Left renal pelvis (tissue), 4 donors: ENCODE data around the gene CARD14. TPM values are rescaled to one million over a fixed set of nuclear protein-coding genes. Genes with fewer than 3 reads are reported as not detected.
A peak's percentile ranks its signal among the peaks of the same experiment; 100 is the strongest.
"Not testable (repeated sequence)": the region's sequence is repeated elsewhere in the genome, so short reads cannot be mapped to it uniquely, and the experiment has no call there.

Source experiments
- DNase-seq, 4 donors: peaks; one replicate each; pipeline ENCODE4 v3.0.0-alpha.2; 2013; ENCODE audit warnings: low read depth in 4 of 4, low spot score in 3 of 4
- polyA plus RNA-seq, 4 donors: library from polyadenylated mRNA; unstranded; fragments of 120-200 nt; gene quantifications; one replicate each; pipeline ENCODE4 v1.2.1, GENCODE V29; 2013; ENCODE audit not compliant: insufficient read length in 4 of 4

Gene CARD14
- polyA plus RNA-seq, 4 donors = 0.59 to 3.5 (median 1.7) TPM

DNA sequence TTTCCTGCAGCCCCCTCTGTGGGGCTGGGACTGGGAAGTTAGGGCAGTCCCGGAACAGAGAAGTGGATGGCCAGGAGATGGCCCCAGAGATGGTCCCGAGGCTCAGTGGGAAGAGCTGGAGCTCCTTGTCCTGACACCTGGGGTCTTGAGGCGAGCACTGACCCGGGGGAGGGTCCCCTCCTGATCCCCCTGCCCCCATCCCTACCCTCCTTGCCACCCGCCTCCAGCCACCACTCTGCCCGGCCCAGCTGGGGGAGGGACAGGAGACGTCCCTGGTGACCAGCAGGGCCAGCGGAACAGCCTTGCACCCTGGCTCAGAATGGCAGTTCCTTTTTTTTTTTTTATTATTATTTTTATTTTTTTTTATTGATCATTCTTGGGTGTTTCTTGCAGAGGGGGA is 76.9 kb downstream of the CARD14 start:
- no peak for DNase-seq

DNA sequence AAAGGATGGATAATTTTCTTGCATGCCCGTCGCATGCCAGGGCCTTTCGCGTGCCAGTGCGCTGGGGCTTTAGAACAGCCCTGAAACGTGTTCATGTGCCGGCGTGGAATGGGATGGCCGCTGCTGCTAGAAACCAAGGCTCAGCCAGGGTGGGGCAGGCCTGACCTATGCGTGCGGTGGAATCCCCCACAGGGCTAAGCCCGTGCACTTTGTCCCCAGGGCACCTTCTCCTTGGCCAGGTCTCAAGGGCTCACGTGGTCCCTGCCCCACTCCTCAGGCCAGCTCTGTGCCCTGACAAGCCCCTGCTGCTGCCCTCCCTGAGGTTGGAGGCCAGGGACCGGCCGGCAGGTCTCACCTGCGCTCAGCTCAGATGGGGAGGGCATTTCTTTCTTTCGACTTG is 77.7 kb downstream of the CARD14 start:
- DNase-seq = no peak

DNA sequence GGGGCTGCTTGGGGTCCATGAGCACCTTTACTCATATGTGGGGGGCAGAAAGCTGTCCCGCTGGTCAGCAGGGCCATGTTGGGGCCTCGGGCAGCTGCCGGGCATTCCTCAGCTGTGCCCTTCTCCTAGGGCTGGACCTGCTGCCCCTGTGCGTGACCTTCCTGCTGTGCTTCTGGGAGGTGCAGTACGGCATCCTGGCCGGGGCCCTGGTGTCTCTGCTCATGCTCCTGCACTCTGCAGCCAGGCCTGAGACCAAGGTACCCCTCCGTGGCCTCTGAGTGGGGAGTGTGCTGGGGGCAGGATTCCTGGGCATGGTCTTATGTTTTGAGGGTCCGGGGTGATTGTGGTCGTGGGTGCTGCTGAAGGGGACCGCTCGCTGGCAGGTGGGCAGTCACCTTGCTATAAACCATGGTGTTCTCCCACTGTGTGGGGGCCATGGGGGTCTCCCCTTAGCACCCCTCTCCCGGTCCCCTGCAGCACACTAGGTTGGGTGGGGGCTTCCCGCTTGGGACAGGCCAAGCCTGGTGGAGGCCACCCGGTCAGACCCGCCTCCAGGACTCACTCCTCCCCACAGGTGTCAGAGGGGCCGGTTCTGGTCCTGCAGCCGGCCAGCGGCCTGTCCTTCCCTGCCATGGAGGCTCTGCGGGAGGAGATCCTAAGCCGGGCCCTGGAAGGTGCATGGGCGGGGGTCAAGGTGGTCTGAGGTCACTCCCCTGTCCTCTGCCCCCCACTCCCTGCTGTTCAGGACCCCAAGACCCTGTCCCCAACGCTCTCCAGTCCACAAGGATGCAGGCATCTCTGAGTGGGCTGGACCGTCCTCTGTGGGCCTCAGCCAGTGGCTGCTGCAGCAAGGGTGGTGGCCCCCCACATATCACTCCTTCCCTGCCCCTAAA is 78.4 kb downstream of the CARD14 start:
- no peak for DNase-seq

- DNase-seq = no peak
These were observed 79.3 kb downstream of the CARD14 start for GRCh38 chr17:80248894-80249710.

- DNase-seq = no peak
These were observed 82.1 kb downstream of the CARD14 start for GRCh38 chr17:80251966-80252365.

GRCh38 chr17:80252871-80253270 is 83.0 kb downstream of the CARD14 start:
- peak in 1 of 4 donors; percentile 33 for DNase-seq

- DNase-seq = no peak
These were observed 84.0 kb downstream of the CARD14 start for GRCh38 chr17:80253631-80254395.

DNA sequence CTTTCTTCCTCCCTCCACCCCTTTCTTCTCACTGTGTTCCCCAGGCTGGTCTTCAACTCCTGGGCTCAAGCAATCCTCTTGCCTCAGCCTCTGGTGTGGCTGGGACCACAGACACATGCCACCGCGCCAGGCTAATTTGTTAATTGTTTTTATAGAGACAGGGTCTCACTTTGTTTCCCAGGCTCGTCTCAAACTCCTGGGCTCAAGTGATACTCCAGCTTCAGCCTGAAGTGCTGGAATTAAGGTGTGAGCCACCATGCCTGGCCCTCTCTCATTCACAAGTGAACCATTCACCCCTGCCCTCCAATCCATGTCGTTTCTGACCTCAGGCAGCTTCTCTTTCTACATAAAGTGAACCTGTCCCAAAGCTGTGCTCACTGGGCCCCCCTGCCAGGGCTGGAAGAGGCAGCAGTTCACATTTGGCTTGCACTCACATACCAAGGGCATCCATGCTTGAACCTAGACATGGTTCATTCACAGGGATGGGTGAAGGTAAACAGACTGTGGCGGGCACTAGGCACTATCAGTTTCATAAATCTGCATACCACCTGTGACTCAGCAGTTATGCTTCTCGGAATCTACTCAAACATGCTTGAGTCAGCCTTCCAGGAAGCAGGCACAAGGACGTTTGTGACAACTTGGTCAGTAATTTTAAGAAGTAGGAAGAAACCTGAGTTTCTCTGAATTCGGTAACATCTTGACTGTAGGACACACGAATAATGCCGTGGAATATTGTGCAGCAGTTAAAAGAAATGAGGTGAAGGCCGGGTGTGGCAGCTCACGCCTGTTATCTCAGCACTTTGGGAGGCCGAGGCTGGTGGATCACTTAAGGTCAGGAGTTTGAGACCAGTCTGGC is 84.8 kb downstream of the CARD14 start:
- DNase-seq = peak in 1 of 4 donors; percentile 55

- no peak for DNase-seq
These were observed 86.2 kb downstream of the CARD14 start for GRCh38 chr17:80256034-80256350.

DNA sequence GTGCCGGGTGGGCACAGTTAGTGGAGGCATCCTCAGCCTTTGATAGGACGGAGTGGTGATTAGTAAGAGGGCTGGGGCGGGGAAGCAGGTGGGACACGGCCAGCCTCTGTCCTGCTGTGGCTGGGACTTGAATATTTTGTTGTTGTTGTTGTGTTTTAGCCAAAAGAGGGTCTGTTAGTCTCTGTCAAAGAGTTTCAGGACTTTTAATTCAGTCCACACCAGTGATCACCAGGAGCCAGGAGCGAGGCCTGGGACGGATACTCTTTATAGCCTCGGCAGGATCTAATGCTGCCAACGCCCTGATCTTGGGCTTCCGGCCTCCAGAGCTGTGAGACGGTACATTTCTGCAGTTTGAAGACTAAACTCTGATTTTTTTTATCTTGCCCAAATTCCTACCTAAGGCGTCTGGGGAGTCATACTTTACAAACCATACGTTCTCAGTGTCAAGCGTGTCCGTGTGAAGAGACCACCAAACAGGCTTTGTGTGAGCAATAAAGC is 87.9 kb downstream of the CARD14 start:
- no peak for DNase-seq

DNA sequence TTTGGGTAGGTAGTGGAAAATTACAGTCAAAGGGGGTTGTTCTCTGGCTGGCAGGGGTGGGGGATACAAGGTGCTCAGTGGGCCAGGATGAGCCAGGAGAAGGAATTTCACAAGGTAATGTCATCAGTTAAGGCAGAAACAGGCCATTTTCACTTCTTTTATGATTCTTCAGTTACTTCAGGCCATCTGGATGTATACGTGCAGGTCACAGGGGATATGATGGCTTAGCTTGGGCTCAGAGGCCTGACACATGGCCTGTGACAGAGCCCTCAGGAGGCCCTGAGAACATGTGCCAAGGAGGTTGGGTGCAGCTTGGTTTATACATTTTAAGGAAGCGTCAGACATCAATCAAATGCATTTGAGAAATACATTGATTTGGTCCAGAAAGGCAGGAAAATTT is 88.5 kb downstream of the CARD14 start:
- DNase-seq = not testable (repeated sequence)

Other genes starting within 250 kb of the CARD14 start
- 10 to 100 TPM; 27.8 to 31.5 (median 30.4) TPM for gene TBC1D16, start 134.2 kb upstream of the CARD14 start, polyA plus RNA-seq
- 10 to 100 TPM in 3 of 4 donors, 1 to 10 TPM in 1; 6.8 to 18.0 (median 14.3) TPM for gene CCDC40, start 133.4 kb upstream of the CARD14 start, polyA plus RNA-seq
- 10 to 100 TPM; 35.5 to 71.0 (median 42.4) TPM for gene GAA, start 68.4 kb upstream of the CARD14 start, polyA plus RNA-seq
- 100 to 1,000 TPM; 102 to 122 (median 115) TPM for gene EIF4A3, start 22.9 kb upstream of the CARD14 start, polyA plus RNA-seq
- 10 to 100 TPM; 28.4 to 54.6 (median 35.8) TPM for gene SGSH, start 50.3 kb downstream of the CARD14 start, polyA plus RNA-seq
- gene SLC26A11, start 50.4 kb downstream of the CARD14 start, polyA plus RNA-seq = 10 to 100 TPM; 18.5 to 34.9 (median 21.7) TPM
- 10 to 100 TPM; 44.5 to 79.9 (median 61.2) TPM for gene RNF213, start 90.8 kb downstream of the CARD14 start, polyA plus RNA-seq
- gene ENDOV, start 245.1 kb downstream of the CARD14 start, polyA plus RNA-seq = 10 to 100 TPM; 24.0 to 41.2 (median 29.6) TPM